H1 (cell line): ENCODE data around the gene SLC39A11. TPM values are rescaled to one million over a fixed set of nuclear protein-coding genes. Genes with fewer than 3 reads are reported as not detected.

Experiments
- CTCF ChIA-PET: fragments of 300-600 bp; sonication (Branson Sonifier 250); formaldehyde crosslinking; loops from one replicate; lab custom pipeline; 2021; ENCODE audit not compliant: partially characterized antibody; lab: Charles Lee
- POLR2A ChIA-PET: fragments of 300-600 bp; sonication (Branson Sonifier 250); formaldehyde crosslinking; loops from one replicate; lab custom pipeline; 2021; ENCODE audit warnings: inconsistent platforms; ENCODE audit not compliant: partially characterized antibody; lab: Charles Lee
- DNase-seq, 2 experiments: peaks; one replicate each; pipeline versions ENCODE4 v3.0.0 to v3.0.0-alpha.2; 2010 to 2022; ENCODE audit warnings: low spot score in 2 of 2, low read depth in 1 of 2, mixed read lengths in 1 of 2
- FAIRE-seq: peaks from 2 replicates; lab custom pipeline; 2011; peaks lifted over from hg19 to GRCh38; lab: Jason Lieb, UNC
- H2AFZ ChIP-seq: 2 replicates; pipeline ENCODE4 v1.8.1; 2012; ENCODE audit warnings: low read length, inconsistent platforms
- H2AK5ac ChIP-seq: 2 replicates; pipeline ENCODE4 v1.6.1; 2013; ENCODE audit warnings: low read depth, low read length
- H2BK120ac ChIP-seq: replicated peaks from 2 replicates; pipeline ENCODE3; 2013; ENCODE audit warnings: low read depth, low read length, inconsistent platforms
- H2BK12ac ChIP-seq: 2 replicates; pipeline ENCODE4 v1.6.1; 2013; ENCODE audit warnings: low read depth, low read length
- H2BK15ac ChIP-seq: 2 replicates; pipeline ENCODE4 v1.6.1; 2013; ENCODE audit warnings: low read length
- H2BK20ac ChIP-seq: 2 replicates; pipeline ENCODE4 v1.6.1; 2013; ENCODE audit warnings: low read length
- H2BK5ac ChIP-seq: 2 replicates; pipeline ENCODE4 v1.6.1; 2013; ENCODE audit warnings: low read depth, low read length
- H3K14ac ChIP-seq: 2 replicates; pipeline ENCODE4 v1.6.1; 2013; ENCODE audit warnings: inconsistent platforms; ENCODE audit not compliant: insufficient read length
- H3K18ac ChIP-seq: 2 replicates; pipeline ENCODE4 v1.6.1; 2013; ENCODE audit warnings: low read length; ENCODE audit errors: extremely low read depth
- H3K23ac ChIP-seq: 2 replicates; pipeline ENCODE4 v1.6.1; 2013; ENCODE audit warnings: inconsistent platforms; ENCODE audit not compliant: insufficient read length
- H3K23me2 ChIP-seq: 2 replicates; pipeline ENCODE4 v1.6.1; 2013; ENCODE audit warnings: low read depth, low read length
- H3K27ac ChIP-seq: 2 replicates; pipeline ENCODE4 v1.6.1; 2011; ENCODE audit warnings: low read depth, low read length, inconsistent platforms
- H3K27me3 ChIP-seq, 4 experiments: replicated peaks in 1 of 4; 1 replicate in 1 of 4; 2 replicates in 3 of 4; pipeline versions ENCODE4 v1.6.1 to v1.8.1; 2011 to 2013; ENCODE audit warnings: low read length in 3 of 4, mild to moderate bottlenecking in 3 of 4, inconsistent platforms in 2 of 4, mixed read lengths in 2 of 4, moderate library complexity in 1 of 4; ENCODE audit not compliant: control insufficient read depth in 3 of 4, insufficient read depth in 3 of 4; ENCODE audit errors: extremely low read depth in 1 of 4
- H3K36me3 ChIP-seq, 4 experiments: 2 replicates each; pipeline versions ENCODE4 v1.6.1 to v1.8.1; 2011 to 2013; ENCODE audit warnings: mild to moderate bottlenecking in 4 of 4, low read length in 3 of 4, moderate library complexity in 2 of 4, control low read depth in 1 of 4, inconsistent platforms in 1 of 4; ENCODE audit not compliant: insufficient read depth in 4 of 4, control insufficient read depth in 2 of 4
- H3K4ac ChIP-seq: replicated peaks from 2 replicates; pipeline ENCODE3; 2013; ENCODE audit warnings: low read length, low read depth, mixed read lengths, inconsistent platforms; ENCODE audit not compliant: insufficient read length
- H3K4me1 ChIP-seq, 4 experiments: replicated peaks in 1 of 4; 1 replicate in 1 of 4; 2 replicates in 3 of 4; pipeline versions ENCODE4 v1.6.1 to v1.8.1; 2011 to 2013; ENCODE audit warnings: low read length in 3 of 4, inconsistent platforms in 2 of 4, mixed read lengths in 1 of 4; ENCODE audit not compliant: insufficient read depth in 4 of 4, control insufficient read depth in 3 of 4
- H3K4me2 ChIP-seq, 2 experiments: 2 replicates each; pipeline versions ENCODE4 v1.6.1 to v1.8.1; 2011 to 2013; ENCODE audit warnings: low read depth in 2 of 2, low read length in 2 of 2, control low read depth in 1 of 2, inconsistent platforms in 1 of 2, mild to moderate bottlenecking in 1 of 2; ENCODE audit not compliant: insufficient read depth in 1 of 2
- H3K4me3 ChIP-seq, 4 experiments: fragments of 200-600, 300-600 bp in 1 of 4; sonication (generic), shearing (Covaris generic), sonication (Bioruptor Twin) in 1 of 4; 2 replicates each; pipeline versions ENCODE4 v1.5.1 to v1.8.1; 2011 to 2016; ENCODE audit warnings: low read length in 4 of 4, low read depth in 3 of 4, control low read depth in 2 of 4, inconsistent platforms in 2 of 4, mild to moderate bottlenecking in 2 of 4, mixed read lengths in 1 of 4, moderate library complexity in 1 of 4; ENCODE audit not compliant: insufficient read depth in 2 of 4; ENCODE audit errors: extremely low read depth in 1 of 4
- H3K56ac ChIP-seq: replicated peaks from 2 replicates; pipeline ENCODE3; 2013; ENCODE audit warnings: low read depth, mild to moderate bottlenecking, mixed read lengths, low read length, inconsistent platforms; ENCODE audit not compliant: insufficient read length
- H3K79me1 ChIP-seq: 2 replicates; pipeline ENCODE4 v1.6.1; 2013; ENCODE audit warnings: low read depth, low read length, control low read depth
- H3K79me2 ChIP-seq, 2 experiments: 2 replicates each; pipeline versions ENCODE4 v1.6.1 to v1.8.1; 2012 to 2013; ENCODE audit warnings: low read length in 2 of 2, mild to moderate bottlenecking in 2 of 2, inconsistent platforms in 1 of 2; ENCODE audit not compliant: insufficient read depth in 2 of 2, control insufficient read depth in 1 of 2
- H3K9ac ChIP-seq, 4 experiments: replicated peaks in 1 of 4; 1 replicate in 1 of 4; 2 replicates in 3 of 4; pipeline versions ENCODE4 v1.6.1 to v1.8.1; 2011 to 2013; ENCODE audit warnings: low read depth in 3 of 4, low read length in 3 of 4, control low read depth in 2 of 4, mild to moderate bottlenecking in 2 of 4, moderate library complexity in 2 of 4, inconsistent platforms in 1 of 4; ENCODE audit errors: extremely low read depth in 1 of 4
- H3K9me3 ChIP-seq, 2 experiments: 2 replicates each; pipeline versions ENCODE4 v1.6.1 to v1.8.1; 2012 to 2013; ENCODE audit warnings: mild to moderate bottlenecking in 2 of 2, moderate library complexity in 2 of 2, control low read depth in 1 of 2, inconsistent platforms in 1 of 2, low read depth in 1 of 2, low read length in 1 of 2, mixed read lengths in 1 of 2; ENCODE audit not compliant: insufficient read depth in 2 of 2
- H4K20me1 ChIP-seq, 2 experiments: replicated peaks in 1 of 2; 2 replicates each; pipeline versions ENCODE3 to v1.8.1; 2011 to 2013; ENCODE audit warnings: inconsistent platforms in 2 of 2, low read length in 2 of 2, mild to moderate bottlenecking in 1 of 2; ENCODE audit not compliant: insufficient read depth in 2 of 2, control insufficient read depth in 1 of 2
- H4K5ac ChIP-seq: 2 replicates; pipeline ENCODE4 v1.6.1; 2013; ENCODE audit warnings: low read length, low read depth, mixed read lengths, inconsistent platforms; ENCODE audit not compliant: insufficient read length
- H4K8ac ChIP-seq: 2 replicates; pipeline ENCODE4 v1.8.0; 2013; ENCODE audit warnings: mild to moderate bottlenecking, moderate library complexity, low read length, inconsistent platforms; ENCODE audit not compliant: insufficient read depth; ENCODE audit errors: extremely low read depth
- H4K91ac ChIP-seq: replicated peaks from 2 replicates; pipeline ENCODE3; 2013; ENCODE audit warnings: low read length, mixed read lengths, inconsistent platforms; ENCODE audit not compliant: insufficient read length
- ATF2 ChIP-seq: IDR thresholded peaks from 2 replicates; pipeline ENCODE4 v1.6.1; 2012; ENCODE audit warnings: low read length, inconsistent platforms
- CTBP2 ChIP-seq: IDR thresholded peaks from 2 replicates; pipeline ENCODE4 v1.7.0; 2011; ENCODE audit warnings: borderline replicate concordance, mild to moderate bottlenecking, moderate library complexity, mixed read lengths, low read length; ENCODE audit not compliant: insufficient read depth, insufficient read length
- EGR1 ChIP-seq: IDR thresholded peaks from 2 replicates; pipeline ENCODE4 v1.6.1; 2011; ENCODE audit warnings: low read depth, low read length, borderline replicate concordance
- HDAC2 ChIP-seq, 2 experiments: fragments of 300-600 bp in 1 of 2; sonication (generic) in 1 of 2; IDR thresholded peaks; 2 replicates each; pipeline ENCODE4 v1.6.1; 2011 to 2012; ENCODE audit warnings: low read depth in 2 of 2, low read length in 2 of 2, mild to moderate bottlenecking in 2 of 2, moderate library complexity in 2 of 2, borderline replicate concordance in 1 of 2, inconsistent platforms in 1 of 2
- NANOG ChIP-seq: IDR thresholded peaks from 2 replicates; pipeline ENCODE4 v1.6.1; 2011; ENCODE audit warnings: low read length, low read depth, mild to moderate bottlenecking, inconsistent platforms; ENCODE audit not compliant: insufficient read depth, poor library complexity, severe bottlenecking
- SIRT6 ChIP-seq: IDR thresholded peaks from one replicate; pipeline ENCODE4 v1.7.1; 2012; ENCODE audit warnings: low read length, inconsistent platforms
- WGBS, 2 experiments: shearing (Covaris generic) in 1 of 2; methylation state at CpG; one replicate each; pipeline versions ENCODE4 v1.1.6 to v1.1.7; 2013 to 2015; ENCODE audit warnings: low lambda C conversion rate in 2 of 2, mixed read lengths in 2 of 2, inconsistent platforms in 1 of 2, low coverage in 1 of 2, missing lambda C conversion rate in 1 of 2; ENCODE audit not compliant: insufficient replicate concordance in 2 of 2, insufficient coverage in 1 of 2, insufficient read length in 1 of 2; ENCODE audit errors: extremely low coverage in 1 of 2, missing lambda C conversion rate in 1 of 2; 5-methylcytosine and 5-hydroxymethylcytosine counted together
- polyA plus RNA-seq, 7 experiments: library from polyadenylated mRNA; depleted of rRNA in 3 of 7; stranded (reverse) in 5 of 7; unstranded in 2 of 7; fragments of >200 nt in 5 of 7; fragments of 200-250 nt in 2 of 7; gene quantifications; 1 replicate in 5 of 7; 2 replicates in 1 of 7; 4 replicates in 1 of 7; pipeline versions ENCODE4 v1.2.1 to v1.2.3, GENCODE V29; 2011 to 2013; ENCODE audit warnings: missing spikeins in 2 of 7, mixed read lengths in 2 of 7
- total RNA-seq: library from RNA; stranded (reverse); fragmentation: NEBNext Ultra II Directional; extraction: Animal tissue kit (Norgen Biotek cat#: 25700); gene quantifications from 2 replicates; pipeline ENCODE4 v1.2.1, GENCODE V29; 2021

Gene SLC39A11
- total and polyA plus RNA-seq, 2 of the 8 experiments (the other 6 are each of a cell fraction or from before 2014, with no cell fraction given), result 12.2 to 19.6 TPM

GRCh38 chr17:72891627-72892026 is 200.9 kb downstream of the SLC39A11 start:
- H3K27ac ChIP-seq, result no peak overlapping the region
- no peaks in the 10 kb centered on the region for H3K36me3 ChIP-seq
- H4K91ac ChIP-seq, result no peak overlapping the region
- POLR2A ChIA-PET, result no interaction called here
- no peak overlapping the region for H4K8ac ChIP-seq
- H3K23me2 ChIP-seq, result no peaks in the 10 kb centered on the region
- H4K20me1 ChIP-seq, result no peaks in the 10 kb centered on the region
- 90% methylated on average over 2 of the region's 2 CpGs; no CpG with 5 or more reads in 1 of the 2 experiments for WGBS, 2 experiments
- H2BK12ac ChIP-seq, result no peak overlapping the region
- no peak overlapping the region for H2AK5ac ChIP-seq
- no peaks in the 10 kb centered on the region for H3K27me3 ChIP-seq
- no peaks in the 10 kb centered on the region for H3K79me2 ChIP-seq
- H3K79me1 ChIP-seq, result no peaks in the 10 kb centered on the region
- no peak overlapping the region for H3K56ac ChIP-seq
- no peak overlapping the region for H3K4ac ChIP-seq
- no peak overlapping the region for H3K14ac ChIP-seq
- CTCF ChIA-PET, result no interaction called here
- H3K4me3 ChIP-seq, result no peak overlapping the region
- no peak overlapping the region for H3K4me2 ChIP-seq
- no peak overlapping the region for H2BK5ac ChIP-seq
- H2BK20ac ChIP-seq, result no peak overlapping the region
- DNase-seq (no peak), FAIRE-seq (no peak)
- H4K5ac ChIP-seq, result no peak overlapping the region
- no peak overlapping the region for H3K23ac ChIP-seq
- no peak overlapping the region for H2BK120ac ChIP-seq
- H3K18ac ChIP-seq, result no peak overlapping the region
- H3K4me1 ChIP-seq, result no peaks in the 10 kb centered on the region
- H2AFZ ChIP-seq, result no peak overlapping the region
- no peak overlapping the region for H2BK15ac ChIP-seq
- H3K9ac ChIP-seq, result no peak overlapping the region
- H3K9me3 ChIP-seq, result no peaks in the 10 kb centered on the region
- no peak for TF ChIP-seq EGR1
- TF ChIP-seq SIRT6, result no peak
- TF ChIP-seq ATF2, result no peak
- TF ChIP-seq NANOG, result no peak
- TF ChIP-seq CTBP2, result no peak
- no peak for TF ChIP-seq HDAC2 (IDR thresholded peaks at IDR 0.05; ENCODE audit: borderline replicate concordance in 1 of 2, low read depth in 2 of 2, low read length in 2 of 2)
